NCI-H446 (cell line): ENCODE measurements around the gene IL15.
"Not testable (repeated sequence)": the region's sequence is repeated elsewhere in the genome, so short reads cannot be mapped to it uniquely, and the experiment has no call there.

Source experiments
- DNase-seq, 2 experiments: peaks; one replicate each; lab custom pipeline; 2025; lab: John Stamatoyannopoulos, UW

Gene IL15

GRCh38 chr4:141646969-141647368 is 10.6 kb downstream of the IL15 start:
- no peak for DNase-seq

DNA sequence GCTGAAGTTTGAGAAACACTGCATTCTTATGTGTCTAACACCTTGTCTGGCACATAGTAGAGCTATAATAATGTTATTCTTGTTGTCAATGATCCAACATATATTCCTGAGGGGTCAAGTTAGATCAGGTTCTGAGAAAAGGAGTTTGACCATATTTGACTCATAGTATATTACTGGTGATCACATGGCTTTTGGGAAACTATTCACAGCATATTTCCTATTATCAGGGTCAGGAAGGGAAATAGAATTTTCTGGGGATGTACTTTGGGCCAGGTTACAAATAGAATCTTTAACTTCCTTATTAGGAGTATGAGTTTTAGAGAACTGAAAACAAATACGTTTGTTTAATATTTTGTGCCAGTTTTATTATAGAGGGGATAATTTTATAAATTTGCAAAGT is 11.6 kb downstream of the IL15 start:
- no peak for DNase-seq

DNA sequence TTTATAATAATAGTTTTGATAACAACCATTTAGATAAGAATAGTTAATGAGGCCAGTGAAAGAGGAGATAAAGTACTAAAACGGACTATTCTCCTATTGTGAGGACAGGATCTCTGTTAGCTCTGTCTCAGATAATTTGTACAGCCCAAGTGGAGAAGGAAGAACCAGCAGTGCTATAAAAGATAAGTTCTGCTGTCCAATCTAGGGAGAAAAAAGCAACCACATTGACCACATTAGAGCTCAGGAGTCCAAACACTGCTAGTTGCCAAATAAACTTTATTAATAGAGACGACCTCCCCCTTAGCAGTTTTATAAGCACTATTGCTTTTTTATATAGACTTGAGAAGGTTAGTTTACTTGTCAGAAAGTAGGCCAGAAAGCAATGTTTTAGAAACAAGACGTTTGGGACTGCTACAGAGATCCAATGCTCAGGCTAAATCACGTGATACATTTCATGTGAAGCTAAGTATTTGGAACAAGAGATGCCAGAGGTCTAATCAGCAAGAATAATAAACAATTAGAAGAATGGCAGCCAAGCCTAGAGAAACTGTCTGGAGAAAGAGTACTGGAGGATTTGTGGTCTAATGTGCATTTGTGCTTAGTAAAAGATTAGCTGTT is 15.9 kb downstream of the IL15 start:
- DNase-seq: no peak

- DNase-seq: peak in 1 of 2 experiments; percentile 1
Observed at GRCh38 chr4:141654098-141654497, 17.7 kb downstream of the IL15 start.

GRCh38 chr4:141656031-141656430 is 19.6 kb downstream of the IL15 start:
- no peak for DNase-seq

- DNase-seq: no peak
Observed at GRCh38 chr4:141657550-141658250, 21.3 kb downstream of the IL15 start.

GRCh38 chr4:141658309-141658708 is 21.9 kb downstream of the IL15 start:
- DNase-seq: no peak

DNA sequence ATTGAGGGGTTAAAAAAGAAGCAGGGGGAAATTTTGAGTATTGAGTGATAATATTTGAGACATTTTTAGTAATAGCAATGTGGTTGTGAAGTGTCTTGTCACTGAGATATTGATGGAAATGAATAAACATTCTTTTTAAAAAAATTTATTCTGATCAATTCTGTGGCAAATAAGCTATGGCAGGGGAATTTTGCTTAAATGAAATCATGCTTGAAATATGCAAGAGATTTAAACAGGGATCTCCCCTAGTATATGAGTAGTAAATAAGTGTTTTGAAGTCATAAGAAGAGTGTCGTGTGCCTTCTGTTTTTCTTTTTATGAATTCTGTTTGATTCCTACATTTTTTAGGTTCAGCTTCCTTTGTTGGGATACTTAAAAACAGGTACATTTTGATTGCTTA is 23.2 kb downstream of the IL15 start:
- DNase-seq: no peak

- DNase-seq: no peak
Observed at GRCh38 chr4:141660880-141661279, 24.5 kb downstream of the IL15 start.

DNA sequence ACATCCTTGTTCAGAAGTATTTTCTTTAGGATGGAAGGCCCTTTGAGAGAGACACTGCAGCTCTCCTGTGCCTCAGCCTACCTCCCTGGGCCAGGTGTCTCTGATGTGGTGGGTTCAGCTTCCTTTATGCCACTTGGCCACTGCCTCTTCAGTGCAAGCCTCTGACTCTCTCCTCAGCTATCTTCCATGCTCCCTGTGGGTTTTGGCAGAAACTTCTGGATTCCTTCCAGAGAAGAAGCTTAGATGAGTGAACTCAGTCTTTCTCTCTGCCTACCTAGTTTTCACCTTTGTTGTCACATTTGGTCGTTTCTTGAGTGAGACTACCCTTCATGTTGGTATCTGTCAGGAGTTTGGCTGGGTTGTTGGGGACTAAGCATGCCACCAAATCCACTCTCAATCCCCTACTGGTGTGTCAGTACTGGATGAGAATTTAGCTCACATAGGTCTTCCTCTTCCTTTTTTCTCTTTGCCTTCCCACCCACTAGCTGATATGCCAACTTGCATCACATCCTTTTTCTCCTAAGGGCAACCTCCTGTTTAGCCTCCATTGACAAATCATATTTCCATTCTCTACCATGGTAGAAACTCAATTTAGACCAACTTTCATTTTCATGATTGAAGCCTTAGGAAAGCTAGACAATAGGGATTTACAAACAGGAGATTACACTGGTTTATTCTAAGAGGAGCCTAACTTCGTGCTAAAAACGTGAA is 32.0 kb downstream of the IL15 start:
- peak in 1 of 2 experiments; percentile 3 for DNase-seq

- no peak for DNase-seq
Observed at GRCh38 chr4:141669501-141669900, 33.1 kb downstream of the IL15 start.

GRCh38 chr4:141675384-141675783 is 39.0 kb downstream of the IL15 start:
- DNase-seq: no peak

GRCh38 chr4:141676087-141676670 is 39.8 kb downstream of the IL15 start:
- no peak for DNase-seq

GRCh38 chr4:141680060-141680459 is 43.7 kb downstream of the IL15 start:
- no peak for DNase-seq

DNA sequence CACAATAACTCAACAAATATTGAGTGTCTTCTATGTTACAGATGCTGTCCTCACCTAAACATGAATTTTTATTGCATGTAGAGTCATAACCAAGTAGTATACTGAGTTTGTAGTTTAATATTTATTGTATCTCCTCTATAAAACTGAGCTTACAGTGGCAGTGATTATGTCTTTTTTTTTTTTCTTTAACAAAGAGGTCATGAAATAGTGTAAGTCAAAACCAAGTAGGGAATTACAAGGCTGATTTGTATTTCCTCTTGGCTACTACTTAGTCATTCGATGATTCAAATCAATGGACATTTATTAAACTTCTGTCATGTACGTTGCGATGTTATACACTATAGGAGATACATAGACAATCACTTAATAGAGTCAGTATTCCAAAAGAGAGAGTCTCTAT is 48.4 kb downstream of the IL15 start:
- no peak for DNase-seq

GRCh38 chr4:141686146-141686775 is 49.9 kb downstream of the IL15 start:
- DNase-seq: no peak

DNA sequence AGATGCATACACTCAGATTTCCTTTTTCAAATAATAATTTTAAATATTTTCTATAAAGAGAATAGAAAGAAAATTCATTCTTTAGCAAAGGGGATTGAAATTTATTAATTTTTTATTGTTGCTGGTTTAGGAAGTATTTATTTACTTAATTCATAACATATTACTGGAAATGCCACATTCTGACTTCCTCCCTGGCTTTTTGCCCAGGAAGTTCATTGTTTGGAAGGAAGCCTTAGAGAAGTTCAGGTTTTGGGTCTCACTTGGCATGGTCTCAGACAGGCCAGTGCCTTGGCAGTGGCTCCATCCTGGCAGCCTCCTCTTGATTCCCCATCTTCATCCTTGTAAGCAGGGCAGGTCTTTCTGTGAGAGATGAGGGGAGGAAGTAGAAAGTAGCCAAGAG is 50.5 kb downstream of the IL15 start:
- DNase-seq: peak in 1 of 2 experiments; percentile 10

- DNase-seq: not testable (repeated sequence)
Observed at GRCh38 chr4:141689726-141690296, 53.4 kb downstream of the IL15 start.

- not testable (repeated sequence) for DNase-seq
Observed at GRCh38 chr4:141691247-141691646, 54.9 kb downstream of the IL15 start.

GRCh38 chr4:141692081-141692480 is 55.7 kb downstream of the IL15 start:
- no peak for DNase-seq

DNA sequence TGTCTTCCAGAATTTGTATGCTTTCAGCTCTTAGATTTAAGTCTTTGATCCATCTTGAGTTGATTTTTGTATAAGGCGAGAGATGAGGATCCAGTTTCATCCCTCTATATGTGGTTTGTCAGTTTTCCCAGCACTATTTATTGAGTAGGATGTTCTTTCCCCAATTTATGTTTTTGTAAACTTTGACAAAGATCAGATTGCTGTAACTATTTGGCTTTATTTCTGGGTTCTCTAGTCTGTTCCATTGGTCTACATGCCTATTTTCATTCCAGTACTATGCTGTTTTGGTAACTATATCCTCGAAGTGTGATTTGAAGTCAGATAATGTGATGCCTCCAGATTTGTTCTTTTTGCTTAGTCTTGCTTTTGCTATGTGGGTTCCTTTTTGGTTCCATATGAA is 60.7 kb downstream of the IL15 start:
- no peak for DNase-seq
